Purkinje cell (primary cell): ENCODE measurements around the gene PRKD3. TPM values are rescaled to one million over a fixed set of nuclear protein-coding genes. Genes with fewer than 3 reads are reported as not detected.

ENCODE experiments used
- polyA plus RNA-seq: library from polyadenylated mRNA; unstranded; fragments of >200 nt; fragmentation: Nextera tagmentation; gene quantifications from 2 replicates; pipeline ENCODE4 v1.2.1, GENCODE V29; 2014

PRKD3 gene
- polyA plus RNA-seq: 5.2 and 6.2 TPM in 2 replicates

GRCh38 chr2:37324786-37325624 lies at the start of gene PRKD3:
Gene PRKD3 (minus strand): TSS chr2:37324833. CDS start chr2:37316524, 8,309 bp downstream.

DNA sequence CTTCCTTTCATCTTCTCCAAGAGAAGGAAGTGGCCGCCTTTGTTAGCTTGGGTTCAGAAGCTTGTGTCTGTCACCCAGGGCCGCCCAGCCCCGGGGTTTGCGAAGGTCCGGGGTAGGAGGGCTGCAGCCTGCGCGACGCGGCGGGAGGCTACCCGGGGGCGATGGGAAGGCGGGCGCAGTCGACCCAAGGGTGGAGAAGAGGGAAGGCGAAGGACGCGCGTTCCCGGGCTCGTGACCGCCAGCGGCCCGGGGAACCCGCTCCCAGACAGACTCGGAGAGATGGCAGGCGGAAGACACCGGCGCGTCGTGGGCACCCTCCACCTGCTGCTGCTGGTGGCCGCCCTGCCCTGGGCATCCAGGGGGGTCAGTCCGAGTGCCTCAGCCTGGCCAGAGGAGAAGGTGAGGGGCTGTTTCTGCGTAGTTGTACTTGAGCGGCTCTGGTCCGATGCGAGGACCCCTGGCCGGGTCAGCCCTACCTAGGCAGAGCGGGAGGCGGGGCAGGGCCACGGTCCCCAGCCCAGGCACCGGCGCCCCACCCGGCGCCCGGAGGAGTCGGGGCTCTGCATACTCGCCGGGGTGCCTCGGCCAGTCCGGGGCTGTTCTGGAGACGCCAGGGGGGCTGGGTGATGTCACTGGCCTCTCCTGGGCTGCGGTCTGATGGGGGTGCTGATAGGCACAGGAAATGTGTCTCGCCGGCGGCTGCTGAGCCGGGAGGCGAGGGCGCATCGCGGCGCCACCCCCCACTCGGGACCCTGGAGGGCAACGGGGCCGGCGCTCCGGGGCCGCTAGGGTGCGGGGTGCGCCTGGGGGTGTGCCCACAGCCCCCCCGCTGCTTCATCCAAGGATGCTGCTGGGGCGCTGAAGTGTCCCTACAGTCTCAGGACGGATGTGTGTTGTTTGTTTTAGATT lies 20.1 kb upstream of the PRKD3 start, which contains the start of gene QPCT:
Gene QPCT (plus strand): TSS at position 178 of the 909 bp plus-strand sequence. CDS start 102 bp downstream, at position 280.

Other genes with a start within 250 kb of the PRKD3 start
- 14.1 and 14.4 TPM in 2 replicates for gene HEATR5B, start 240.5 kb downstream of the PRKD3 start, polyA plus RNA-seq
- 17.0 and 24.1 TPM in 2 replicates for gene GPATCH11, start 240.3 kb downstream of the PRKD3 start, polyA plus RNA-seq
- gene EIF2AK2, start 167.9 kb downstream of the PRKD3 start, polyA plus RNA-seq: 18.6 and 24.0 TPM in 2 replicates
- not detected in 2 replicates for gene SULT6B1, start 136.2 kb downstream of the PRKD3 start, polyA plus RNA-seq
- 85.5 and 92.2 TPM in 2 replicates for gene CEBPZOS, start 128.3 kb downstream of the PRKD3 start, polyA plus RNA-seq
- gene CEBPZ, start 93.2 kb downstream of the PRKD3 start, polyA plus RNA-seq: 35.3 and 43.1 TPM in 2 replicates
- 14.7 and 22.3 TPM in 2 replicates for gene NDUFAF7, start 93.2 kb downstream of the PRKD3 start, polyA plus RNA-seq
- gene QPCT, start 19.8 kb upstream of the PRKD3 start, polyA plus RNA-seq: 4.8 TPM in 1 of 2 replicates, not detected in the other